Naive thymus-derived CD4-positive, alpha-beta T cell (primary cell): Measurements from ENCODE around the gene CRNN. TPM values are rescaled to one million over a fixed set of nuclear protein-coding genes. Genes with fewer than 3 reads are reported as not detected.

Experiments
- ATAC-seq: fragments of 150-1000 bp; cut with Tn5 transposase; 2 replicates; pipeline ENCODE4 v1.10.0; 2021; ENCODE audit warnings: mild to moderate bottlenecking, moderate library complexity
- CTCF ChIA-PET: fragments of 350-600 bp; sonication (Branson Sonifier 250); formaldehyde crosslinking; loops from one replicate; lab custom pipeline; 2021; ENCODE audit warnings: antibody characterized with exemption; lab: Charles Lee
- POLR2A ChIA-PET: fragments of 350-600 bp; sonication (Branson Sonifier 250); formaldehyde crosslinking; loops from one replicate; lab custom pipeline; 2021; ENCODE audit warnings: antibody characterized with exemption, inconsistent platforms; lab: Charles Lee
- DNase-seq, 9 donors: peaks; one replicate each; pipeline versions ENCODE4 v3.0.0 to v3.0.0-alpha.2; 2020 to 2022; ENCODE audit warnings: mixed read lengths in 1 of 9
- H3K27ac ChIP-seq: one replicate; pipeline ENCODE4 v1.7.0; 2013; ENCODE audit warnings: mild to moderate bottlenecking, low read depth, low read length, moderate library complexity
- H3K27me3 ChIP-seq, 2 donors: one replicate each; pipeline ENCODE4 v1.7.0; 2013; ENCODE audit warnings: low read length in 2 of 2, mild to moderate bottlenecking in 2 of 2, moderate library complexity in 2 of 2; ENCODE audit not compliant: control insufficient read depth in 2 of 2, insufficient read depth in 2 of 2
- H3K36me3 ChIP-seq, 3 experiments: 1 replicate in 2 of 3; 2 replicates in 1 of 3; pipeline ENCODE4 v1.7.0; 2013; ENCODE audit warnings: low read length in 3 of 3, mild to moderate bottlenecking in 3 of 3, moderate library complexity in 1 of 3; ENCODE audit not compliant: insufficient read depth in 3 of 3, control insufficient read depth in 2 of 3
- H3K4me1 ChIP-seq, 2 donors: one replicate each; pipeline ENCODE4 v1.7.0; 2013; ENCODE audit warnings: low read length in 2 of 2, mild to moderate bottlenecking in 2 of 2, moderate library complexity in 1 of 2; ENCODE audit not compliant: control insufficient read depth in 2 of 2, insufficient read depth in 2 of 2
- H3K4me3 ChIP-seq: 2 replicates; pipeline ENCODE4 v1.7.0; 2013; ENCODE audit warnings: mild to moderate bottlenecking, low read length
- H3K9me3 ChIP-seq, 3 experiments: 1 replicate in 2 of 3; 2 replicates in 1 of 3; pipeline ENCODE4 v1.7.0; 2013; ENCODE audit warnings: low read length in 3 of 3; ENCODE audit not compliant: control insufficient read depth in 2 of 3
- H3K27ac Mint-ChIP-seq, 9 donors: one replicate each; pipeline ENCODE4 v1.8.0; 2020 to 2022; ENCODE audit warnings: mixed read lengths in 9 of 9, mild to moderate bottlenecking in 8 of 9, moderate library complexity in 5 of 9, inconsistent platforms in 2 of 9
- H3K27me3 Mint-ChIP-seq, 5 donors: one replicate each; pipeline ENCODE4 v1.8.0; 2021 to 2022; ENCODE audit warnings: mixed read lengths in 5 of 5, mild to moderate bottlenecking in 1 of 5
- H3K36me3 Mint-ChIP-seq, 5 donors: one replicate each; pipeline ENCODE4 v1.8.0; 2020 to 2022; ENCODE audit warnings: mixed read lengths in 5 of 5, mild to moderate bottlenecking in 3 of 5, inconsistent platforms in 1 of 5
- H3K4me1 Mint-ChIP-seq, 7 donors: one replicate each; pipeline ENCODE4 v1.8.0; 2020 to 2022; ENCODE audit warnings: mixed read lengths in 7 of 7, mild to moderate bottlenecking in 3 of 7, inconsistent platforms in 1 of 7
- H3K4me3 Mint-ChIP-seq, 10 donors: one replicate each; pipeline ENCODE4 v1.8.0; 2020 to 2022; ENCODE audit warnings: mild to moderate bottlenecking in 10 of 10, mixed read lengths in 10 of 10, moderate library complexity in 6 of 10, inconsistent platforms in 2 of 10
- H3K9me3 Mint-ChIP-seq, 11 donors: one replicate each; pipeline ENCODE4 v1.8.0; 2020 to 2022; ENCODE audit warnings: mixed read lengths in 11 of 11, mild to moderate bottlenecking in 4 of 11, inconsistent platforms in 1 of 11, moderate library complexity in 1 of 11
- intact Hi-C, 2 donors: fragments of 100-400 bp; cut with micrococcal nuclease; formaldehyde crosslinking; loops; one replicate each; pipeline ENCODE4 v1.15.1; 2023
- polyA plus RNA-seq, 2 donors: library from polyadenylated mRNA; unstranded; fragments of 300-500 nt; fragmentation: Illumina TruSeq; gene quantifications; one replicate each; pipeline ENCODE4 v1.2.3, GENCODE V29; 2021
- total RNA-seq, 6 experiments: library from RNA in 5 of 6; stranded (reverse) in 5 of 6; gene quantifications; 1 replicate in 5 of 6; 2 replicates in 1 of 6; pipeline ENCODE4 v1.2.3 and lab custom pipeline; 2021 to 2026

Gene CRNN
- total and polyA plus RNA-seq, 7 experiments from 2014 or later: not detected

DNA sequence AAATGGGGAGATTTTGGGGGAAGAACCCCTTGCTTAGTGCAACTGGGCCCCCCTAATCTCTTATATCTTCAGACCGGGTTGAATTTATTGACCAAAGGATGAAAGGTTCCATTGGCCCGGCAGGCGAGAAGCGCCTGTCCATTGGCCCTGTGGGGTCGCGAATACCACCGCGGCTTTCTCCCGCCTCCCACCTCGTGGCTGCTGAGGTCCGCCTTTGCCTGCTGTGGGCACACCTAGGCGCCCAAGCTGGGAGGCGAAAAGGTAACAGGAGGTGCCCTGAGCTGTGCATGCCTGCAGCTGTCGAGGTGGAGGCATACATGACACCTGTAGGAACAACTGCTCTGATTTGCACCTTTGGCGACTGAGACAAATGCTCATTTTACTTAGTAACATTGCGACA lies 33.1 kb downstream of the CRNN start:
- intact Hi-C loops: no loop called here
- H3K9me3 ChIP-seq: no peaks in the 10 kb centered on the region
- no peak for ATAC-seq
- DNase-seq: no peak
- no peak overlapping the region for H3K27ac ChIP-seq
- H3K27me3 ChIP-seq: no peaks in the 10 kb centered on the region
- H3K4me1 Mint-ChIP-seq: peaks cover 0 to 2% (median 0%) of the 10 kb centered on the region in 7 donors
- CTCF ChIA-PET: no interaction called here
- no peak overlapping the region for H3K4me3 Mint-ChIP-seq
- no peaks in the 10 kb centered on the region for H3K4me1 ChIP-seq
- no peak overlapping the region for H3K27ac Mint-ChIP-seq
- H3K4me3 ChIP-seq: no peak overlapping the region
- H3K36me3 Mint-ChIP-seq: no peaks in the 10 kb centered on the region
- H3K27me3 Mint-ChIP-seq: peaks cover 3 to 24% (median 13%) of the 10 kb centered on the region in 5 donors
- POLR2A ChIA-PET: no interaction called here
- H3K9me3 Mint-ChIP-seq: peaks cover 0 to 5% (median 0%) of the 10 kb centered on the region in 11 donors
- H3K36me3 ChIP-seq: no peaks in the 10 kb centered on the region

- no peaks in the 10 kb centered on the region for H3K4me1 ChIP-seq
- Mint-ChIP-seq H3K36me3 (peaks cover 0 to 1% (median 0%) of the 10 kb centered on the region in 5 donors), H3K27ac (no peak overlapping the region), H3K4me1 (peaks cover 0 to 2% (median 0%) of the 10 kb centered on the region in 7 donors), H3K9me3 (peaks cover 0 to 7% (median 2%) of the 10 kb centered on the region in 11 donors), H3K27me3 (peaks cover 4 to 21% (median 7%) of the 10 kb centered on the region in 5 donors), H3K4me3 (no peak overlapping the region)
- H3K36me3 ChIP-seq: no peaks in the 10 kb centered on the region
- no peak overlapping the region for H3K27ac ChIP-seq
- H3K4me3 ChIP-seq: no peak overlapping the region
- ChIA-PET POLR2A (no interaction called here), CTCF (no interaction called here)
- ATAC-seq (no peak), DNase-seq (no peak)
- no peaks in the 10 kb centered on the region for H3K9me3 ChIP-seq
- H3K27me3 ChIP-seq: no peaks in the 10 kb centered on the region
- intact Hi-C loops: no loop called here
Measured at GRCh38 chr1:152374451-152374850, 39.6 kb downstream of the CRNN start.

DNA sequence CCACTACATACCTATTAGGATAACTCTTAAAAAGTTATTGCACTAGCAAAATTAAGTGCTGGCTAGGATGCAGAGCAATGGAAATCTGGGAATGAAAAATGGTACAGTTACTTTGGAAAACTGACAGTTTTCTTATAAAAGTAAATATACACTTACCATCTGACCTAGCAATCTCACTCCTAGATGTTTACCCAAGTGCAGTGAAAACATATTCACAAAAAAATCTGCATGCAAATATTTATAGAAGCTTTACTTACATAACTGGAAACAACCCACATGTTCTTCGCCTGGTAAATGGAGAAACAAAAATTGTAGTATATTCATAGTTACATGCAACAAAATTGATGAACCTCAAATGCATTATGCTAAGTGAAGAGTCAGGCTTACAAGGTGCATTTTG lies 41.4 kb downstream of the CRNN start:
- Histone ChIP-seq H3K27ac (no peak overlapping the region), H3K4me3 (no peak overlapping the region), H3K4me1 (no peaks in the 10 kb centered on the region), H3K36me3 (no peaks in the 10 kb centered on the region), H3K9me3 (no peaks in the 10 kb centered on the region), H3K27me3 (no peaks in the 10 kb centered on the region)
- H3K9me3 Mint-ChIP-seq: peaks cover 0 to 17% (median 11%) of the 10 kb centered on the region in 11 donors
- peaks cover 4 to 23% (median 17%) of the 10 kb centered on the region in 5 donors for H3K27me3 Mint-ChIP-seq
- intact Hi-C loops: no loop called here
- no peaks in the 10 kb centered on the region for H3K4me1 Mint-ChIP-seq
- DNase-seq: no peak
- H3K27ac Mint-ChIP-seq: no peak overlapping the region
- no peak overlapping the region for H3K4me3 Mint-ChIP-seq
- H3K36me3 Mint-ChIP-seq: peaks cover 0 to 4% (median 0%) of the 10 kb centered on the region in 5 donors
- POLR2A ChIA-PET: no interaction called here
- CTCF ChIA-PET: no interaction called here
- no peak for ATAC-seq

GRCh38 chr1:152367436-152367835 lies 46.6 kb downstream of the CRNN start:
- POLR2A ChIA-PET: no interaction called here
- peaks cover 0 to 4% (median 0%) of the 10 kb centered on the region in 5 donors for H3K36me3 Mint-ChIP-seq
- no peak overlapping the region for H3K4me3 Mint-ChIP-seq
- CTCF ChIA-PET: no interaction called here
- Histone ChIP-seq H3K36me3 (no peaks in the 10 kb centered on the region), H3K4me1 (no peaks in the 10 kb centered on the region), H3K27me3 (no peaks in the 10 kb centered on the region), H3K4me3 (no peak overlapping the region), H3K27ac (no peak overlapping the region), H3K9me3 (no peaks in the 10 kb centered on the region)
- no peak for DNase-seq
- H3K9me3 Mint-ChIP-seq: peaks cover 0 to 17% (median 11%) of the 10 kb centered on the region in 11 donors
- no peak overlapping the region for H3K27ac Mint-ChIP-seq
- peaks cover 10 to 35% (median 32%) of the 10 kb centered on the region in 5 donors for H3K27me3 Mint-ChIP-seq
- intact Hi-C loops: no loop called here
- no peak for ATAC-seq
- no peaks in the 10 kb centered on the region for H3K4me1 Mint-ChIP-seq

DNA sequence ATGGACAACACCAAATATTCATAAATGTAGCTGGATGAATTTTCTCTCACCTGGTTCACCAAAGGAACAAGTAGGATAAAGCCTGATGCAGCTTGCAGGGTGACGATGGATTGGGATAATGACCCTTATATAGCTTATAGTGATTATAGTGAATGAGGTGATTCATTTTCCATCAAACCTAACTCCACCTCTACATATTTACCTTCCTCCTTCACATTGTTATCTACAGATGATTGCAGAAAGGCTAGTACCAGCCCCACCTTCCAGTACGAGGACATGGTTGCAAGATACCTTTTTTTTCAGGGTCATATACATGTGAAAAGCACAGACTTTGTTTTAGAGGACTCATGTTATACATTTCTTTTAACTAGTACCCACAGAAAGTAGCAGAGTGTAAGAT lies 54.2 kb downstream of the CRNN start, which contains the start of gene FLG2:
Gene FLG2, minus strand, starts transcription at position 101 of the 400 bp plus-strand sequence. CDS start 1,122 bp downstream, outside the sequence.
- ChIA-PET POLR2A (no interaction called here), CTCF (no interaction called here)
- H3K4me1 Mint-ChIP-seq: no peaks in the 10 kb centered on the region
- peaks cover 6 to 23% (median 8%) of the 10 kb centered on the region in 5 donors for H3K27me3 Mint-ChIP-seq
- no peak within 1 kb of the TSS for H3K4me3 Mint-ChIP-seq
- Histone ChIP-seq H3K27ac (no peak within 1 kb of the TSS), H3K27me3 (no peaks in the 10 kb centered on the region), H3K36me3 (no peaks in the 10 kb centered on the region), H3K4me3 (no peak within 1 kb of the TSS), H3K9me3 (no peaks in the 10 kb centered on the region), H3K4me1 (no peaks in the 10 kb centered on the region)
- DNase-seq: no peak
- H3K9me3 Mint-ChIP-seq: peaks cover 0 to 11% (median 2%) of the 10 kb centered on the region in 11 donors
- intact Hi-C loops: no loop called here
- no peak within 1 kb of the TSS for H3K27ac Mint-ChIP-seq
- ATAC-seq: no peak
- peaks cover 0 to 3% (median 0%) of the 10 kb centered on the region in 5 donors for H3K36me3 Mint-ChIP-seq

Other genes starting within 250 kb of the CRNN start
- gene HRNR, start 190.1 kb downstream of the CRNN start, total RNA-seq: not detected
- gene HRNR, start 190.1 kb downstream of the CRNN start, polyA plus RNA-seq: not detected
- gene FLG, start 89.0 kb downstream of the CRNN start, total RNA-seq: not detected
- not detected for gene FLG, start 89.0 kb downstream of the CRNN start, polyA plus RNA-seq
- gene FLG2, start 54.3 kb downstream of the CRNN start, total RNA-seq: not detected
- gene FLG2, start 54.3 kb downstream of the CRNN start, polyA plus RNA-seq: not detected
- not detected for gene LCE5A, start 96.5 kb upstream of the CRNN start, total RNA-seq
- gene LCE5A, start 96.5 kb upstream of the CRNN start, polyA plus RNA-seq: not detected
- gene CRCT1, start 100.2 kb upstream of the CRNN start, total RNA-seq: not detected
- not detected for gene CRCT1, start 100.2 kb upstream of the CRNN start, polyA plus RNA-seq
- not detected for gene LCE3E, start 152.5 kb upstream of the CRNN start, total RNA-seq
- gene LCE3E, start 152.5 kb upstream of the CRNN start, polyA plus RNA-seq: not detected
- gene LCE3D, start 166.3 kb upstream of the CRNN start, total RNA-seq: not detected
- not detected for gene LCE3D, start 166.3 kb upstream of the CRNN start, polyA plus RNA-seq
- gene LCE3C, start 186.0 kb upstream of the CRNN start, total RNA-seq: not detected
- not detected for gene LCE3C, start 186.0 kb upstream of the CRNN start, polyA plus RNA-seq
- not detected for gene LCE3B, start 199.5 kb upstream of the CRNN start, total RNA-seq
- gene LCE3B, start 199.5 kb upstream of the CRNN start, polyA plus RNA-seq: not detected
- not detected for gene LCE3A, start 208.8 kb upstream of the CRNN start, total RNA-seq
- gene LCE3A, start 208.8 kb upstream of the CRNN start, polyA plus RNA-seq: not detected
- not detected for gene LCE2D, start 249.1 kb upstream of the CRNN start, total RNA-seq
- not detected for gene LCE2D, start 249.1 kb upstream of the CRNN start, polyA plus RNA-seq